GM23338 (cell line): ENCODE measurements around the gene TLDC2. TPM values are rescaled to one million over a fixed set of nuclear protein-coding genes. Genes with fewer than 3 reads are reported as not detected.

ENCODE experiments used
- ATAC-seq: fragments of 200-7000 bp; cut with Tn5 transposase; 3 replicates; pipeline ENCODE4 v1.9.1; 2020
- DNase-seq: peaks from one replicate; pipeline ENCODE4 v3.0.0-alpha.2; 2015; ENCODE audit warnings: low spot score
- H2AFZ ChIP-seq: fragments of 200-600 bp; sonication (generic); 2 replicates; pipeline ENCODE4 v1.8.0; 2016; ENCODE audit warnings: antibody characterized with exemption, mild to moderate bottlenecking, moderate library complexity
- H3F3A ChIP-seq: fragments of 200-600 bp; sonication (generic); replicated peaks from 2 replicates; pipeline ENCODE4 v1.8.0; 2017; ENCODE audit warnings: antibody characterized with exemption, mixed run types, low read depth
- H3K27ac ChIP-seq: fragments of 200-600 bp; sonication (generic); 2 replicates; pipeline ENCODE4 v1.6.1; 2016; ENCODE audit warnings: low read depth
- H3K27me3 ChIP-seq: fragments of 200-600 bp; sonication (generic); 2 replicates; pipeline ENCODE4 v1.8.0; 2016; ENCODE audit warnings: mild to moderate bottlenecking, mixed run types, moderate library complexity; ENCODE audit not compliant: insufficient read depth
- H3K36me3 ChIP-seq: fragments of 200-600 bp; sonication (generic); 2 replicates; pipeline ENCODE4 v1.8.0; 2016; ENCODE audit warnings: mild to moderate bottlenecking; ENCODE audit not compliant: insufficient read depth
- H3K4me1 ChIP-seq: fragments of 200-600 bp; sonication (generic); 2 replicates; pipeline ENCODE4 v1.8.0; 2016; ENCODE audit warnings: mild to moderate bottlenecking, moderate library complexity; ENCODE audit not compliant: insufficient read depth
- H3K4me2 ChIP-seq: fragments of 200-600 bp; sonication (generic); 2 replicates; pipeline ENCODE4 v1.7.1; 2017; ENCODE audit warnings: mixed run types
- H3K4me3 ChIP-seq: fragments of 200-600 bp; sonication (generic); 2 replicates; pipeline ENCODE4 v1.6.1; 2016; ENCODE audit warnings: mixed run types
- H3K79me2 ChIP-seq: fragments of 200-600 bp; sonication (generic); replicated peaks from 2 replicates; pipeline ENCODE4 v1.8.0; 2017; ENCODE audit warnings: mild to moderate bottlenecking; ENCODE audit not compliant: insufficient read depth
- H3K9me2 ChIP-seq: fragments of 200-600 bp; sonication (generic); 2 replicates; pipeline ENCODE4 v1.8.0; 2017; ENCODE audit not compliant: insufficient read depth
- H4K20me1 ChIP-seq: fragments of 200-600 bp; sonication (generic); replicated peaks from 2 replicates; pipeline ENCODE4 v1.8.0; 2017; ENCODE audit warnings: mild to moderate bottlenecking; ENCODE audit not compliant: insufficient read depth
- H3K27ac Mint-ChIP-seq: 2 replicates; pipeline ENCODE4 v1.8.0; 2020; ENCODE audit warnings: inconsistent platforms, mild to moderate bottlenecking, moderate library complexity, mixed read lengths
- H3K27me3 Mint-ChIP-seq: 3 replicates; pipeline ENCODE4 v1.8.0; 2022; ENCODE audit warnings: low read depth, mild to moderate bottlenecking, moderate library complexity, mixed read lengths, inconsistent platforms; ENCODE audit not compliant: insufficient read depth, poor library complexity
- H3K36me3 Mint-ChIP-seq: 3 replicates; pipeline ENCODE4 v1.8.0; 2021; ENCODE audit warnings: low read depth, mild to moderate bottlenecking, inconsistent platforms, moderate library complexity, mixed read lengths
- H3K4me1 Mint-ChIP-seq: 3 replicates; pipeline ENCODE4 v1.8.0; 2020; ENCODE audit warnings: mild to moderate bottlenecking, inconsistent platforms, mixed read lengths
- H3K4me3 Mint-ChIP-seq: 3 replicates; pipeline ENCODE4 v1.8.0; 2021; ENCODE audit warnings: moderate library complexity, mild to moderate bottlenecking, inconsistent platforms, mixed read lengths
- H3K9me3 Mint-ChIP-seq: 3 replicates; pipeline ENCODE4 v1.8.0; 2020; ENCODE audit warnings: moderate library complexity, mild to moderate bottlenecking, inconsistent platforms, mixed read lengths
- CREB1 ChIP-seq: fragments of 250-450 bp; sonication (Bioruptor Pico); IDR thresholded peaks from 2 replicates; pipeline ENCODE4 v1.5.0; 2020; ENCODE audit warnings: low read depth, mild to moderate bottlenecking, moderate library complexity
- EZH2phosphoT487 ChIP-seq: fragments of 200-600 bp; sonication (generic); IDR thresholded peaks from one replicate; pipeline ENCODE4 v1.8.1; 2018; ENCODE audit warnings: antibody characterized with exemption; ENCODE audit not compliant: unreplicated experiment
- JUNB ChIP-seq: IDR thresholded peaks from one replicate; pipeline ENCODE4 v1.6.1; 2016; ENCODE audit warnings: antibody characterized with exemption; ENCODE audit not compliant: unreplicated experiment
- POLR2AphosphoS5 ChIP-seq: IDR thresholded peaks from 2 replicates; pipeline ENCODE4 v1.6.1; 2016; ENCODE audit warnings: antibody characterized with exemption, low read depth
- STAT1 ChIP-seq: IDR thresholded peaks from one replicate; pipeline ENCODE4 v1.6.1; 2016; ENCODE audit warnings: antibody characterized with exemption; ENCODE audit not compliant: unreplicated experiment
- ZNF114 ChIP-seq: fragments of 250-450 bp; sonication (Bioruptor Pico); IDR thresholded peaks from 2 replicates; pipeline ENCODE4 v1.5.0; 2020; ENCODE audit warnings: mild to moderate bottlenecking, moderate library complexity
- ZNF331 ChIP-seq: fragments of 250-450 bp; sonication (Bioruptor Pico); IDR thresholded peaks from 2 replicates; pipeline ENCODE4 v1.5.0; 2020; ENCODE audit warnings: low read depth, mild to moderate bottlenecking, moderate library complexity
- polyA plus RNA-seq: library from polyadenylated mRNA; unstranded; fragments of >200 nt; fragmentation: Nextera tagmentation; extraction: Ambion mirVana; gene quantifications from 2 replicates; pipeline ENCODE4 v1.2.1, GENCODE V29; 2016
- total RNA-seq: library from RNA; depleted of rRNA; stranded (reverse); fragments of >200 nt; shearing (Covaris generic); gene quantifications from 2 replicates; pipeline ENCODE4 v1.2.3, GENCODE V29; 2014
- TF ChIP-seq, protein P1 (sequence below): IDR thresholded peaks from one replicate; pipeline ENCODE4 v1.6.1; 2018; ENCODE audit warnings: antibody characterized with exemption; ENCODE audit not compliant: unreplicated experiment
- TF ChIP-seq, protein P2 (sequence below): fragments of 250-450 bp; sonication (Bioruptor Pico); IDR thresholded peaks from 2 replicates; pipeline ENCODE4 v1.5.0; 2020; ENCODE audit warnings: mild to moderate bottlenecking, moderate library complexity
- TF ChIP-seq, protein P3 (sequence below): IDR thresholded peaks from 2 replicates; pipeline ENCODE4 v1.6.1; 2016; ENCODE audit warnings: antibody characterized with exemption
- TF ChIP-seq, protein P4 (sequence below), 2 experiments: fragments of 200-600 bp in 1 of 2; sonication (generic) in 1 of 2; conservative IDR thresholded peaks; 2 replicates each; pipeline versions ENCODE4 v1.5.1 to v1.6.1; 2016 to 2017; ENCODE audit warnings: antibody characterized with exemption in 2 of 2, low read depth in 2 of 2, mild to moderate bottlenecking in 2 of 2, moderate library complexity in 1 of 2

The TLDC2 gene
- total and polyA plus RNA-seq, 2 experiments from 2014 or later: 0.16 to 0.38 TPM

DNA sequence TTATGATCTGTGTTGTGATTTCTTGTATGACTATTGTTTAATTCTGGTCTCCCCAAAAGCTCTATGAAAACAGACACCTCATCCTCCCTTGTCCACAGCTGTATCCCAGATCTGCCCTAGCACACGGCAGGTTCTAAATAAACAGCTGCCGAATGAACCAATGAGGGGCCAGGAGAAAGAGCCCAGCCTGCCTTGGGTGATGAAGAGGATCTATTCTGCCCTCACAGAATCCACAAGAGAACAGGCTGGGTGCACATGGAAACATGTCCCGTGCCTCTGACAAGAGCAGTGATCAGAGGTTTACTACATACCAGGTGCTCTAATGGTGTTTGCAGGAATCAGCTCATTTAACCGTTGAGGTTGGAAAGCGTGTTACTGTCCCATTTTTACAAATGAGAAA lies 15.6 kb upstream of the TLDC2 start:
- no peaks in the 10 kb centered on the region for H3K9me3 Mint-ChIP-seq
- H4K20me1 ChIP-seq: peaks cover 10% of the 10 kb centered on the region
- DNase-seq (no peak), ATAC-seq (no peak)
- H3K4me1 ChIP-seq: peaks cover 18% of the 10 kb centered on the region
- peaks cover 4% of the 10 kb centered on the region; the same call in 2 of the 3 replicates for H3K36me3 Mint-ChIP-seq
- H3K27ac ChIP-seq: no peak overlapping the region
- no peaks in the 10 kb centered on the region for H3K36me3 ChIP-seq
- peaks cover 27% of the 10 kb centered on the region for H3K79me2 ChIP-seq
- peaks cover 51% of the 10 kb centered on the region for H3K4me1 Mint-ChIP-seq
- no peak overlapping the region for H3K27ac Mint-ChIP-seq
- H3K4me2 ChIP-seq: no peak overlapping the region
- TF ChIP-seq, protein P1, sequence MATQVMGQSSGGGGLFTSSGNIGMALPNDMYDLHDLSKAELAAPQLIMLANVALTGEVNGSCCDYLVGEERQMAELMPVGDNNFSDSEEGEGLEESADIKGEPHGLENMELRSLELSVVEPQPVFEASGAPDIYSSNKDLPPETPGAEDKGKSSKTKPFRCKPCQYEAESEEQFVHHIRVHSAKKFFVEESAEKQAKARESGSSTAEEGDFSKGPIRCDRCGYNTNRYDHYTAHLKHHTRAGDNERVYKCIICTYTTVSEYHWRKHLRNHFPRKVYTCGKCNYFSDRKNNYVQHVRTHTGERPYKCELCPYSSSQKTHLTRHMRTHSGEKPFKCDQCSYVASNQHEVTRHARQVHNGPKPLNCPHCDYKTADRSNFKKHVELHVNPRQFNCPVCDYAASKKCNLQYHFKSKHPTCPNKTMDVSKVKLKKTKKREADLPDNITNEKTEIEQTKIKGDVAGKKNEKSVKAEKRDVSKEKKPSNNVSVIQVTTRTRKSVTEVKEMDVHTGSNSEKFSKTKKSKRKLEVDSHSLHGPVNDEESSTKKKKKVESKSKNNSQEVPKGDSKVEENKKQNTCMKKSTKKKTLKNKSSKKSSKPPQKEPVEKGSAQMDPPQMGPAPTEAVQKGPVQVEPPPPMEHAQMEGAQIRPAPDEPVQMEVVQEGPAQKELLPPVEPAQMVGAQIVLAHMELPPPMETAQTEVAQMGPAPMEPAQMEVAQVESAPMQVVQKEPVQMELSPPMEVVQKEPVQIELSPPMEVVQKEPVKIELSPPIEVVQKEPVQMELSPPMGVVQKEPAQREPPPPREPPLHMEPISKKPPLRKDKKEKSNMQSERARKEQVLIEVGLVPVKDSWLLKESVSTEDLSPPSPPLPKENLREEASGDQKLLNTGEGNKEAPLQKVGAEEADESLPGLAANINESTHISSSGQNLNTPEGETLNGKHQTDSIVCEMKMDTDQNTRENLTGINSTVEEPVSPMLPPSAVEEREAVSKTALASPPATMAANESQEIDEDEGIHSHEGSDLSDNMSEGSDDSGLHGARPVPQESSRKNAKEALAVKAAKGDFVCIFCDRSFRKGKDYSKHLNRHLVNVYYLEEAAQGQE: no peak
- TF ChIP-seq, protein P2, sequence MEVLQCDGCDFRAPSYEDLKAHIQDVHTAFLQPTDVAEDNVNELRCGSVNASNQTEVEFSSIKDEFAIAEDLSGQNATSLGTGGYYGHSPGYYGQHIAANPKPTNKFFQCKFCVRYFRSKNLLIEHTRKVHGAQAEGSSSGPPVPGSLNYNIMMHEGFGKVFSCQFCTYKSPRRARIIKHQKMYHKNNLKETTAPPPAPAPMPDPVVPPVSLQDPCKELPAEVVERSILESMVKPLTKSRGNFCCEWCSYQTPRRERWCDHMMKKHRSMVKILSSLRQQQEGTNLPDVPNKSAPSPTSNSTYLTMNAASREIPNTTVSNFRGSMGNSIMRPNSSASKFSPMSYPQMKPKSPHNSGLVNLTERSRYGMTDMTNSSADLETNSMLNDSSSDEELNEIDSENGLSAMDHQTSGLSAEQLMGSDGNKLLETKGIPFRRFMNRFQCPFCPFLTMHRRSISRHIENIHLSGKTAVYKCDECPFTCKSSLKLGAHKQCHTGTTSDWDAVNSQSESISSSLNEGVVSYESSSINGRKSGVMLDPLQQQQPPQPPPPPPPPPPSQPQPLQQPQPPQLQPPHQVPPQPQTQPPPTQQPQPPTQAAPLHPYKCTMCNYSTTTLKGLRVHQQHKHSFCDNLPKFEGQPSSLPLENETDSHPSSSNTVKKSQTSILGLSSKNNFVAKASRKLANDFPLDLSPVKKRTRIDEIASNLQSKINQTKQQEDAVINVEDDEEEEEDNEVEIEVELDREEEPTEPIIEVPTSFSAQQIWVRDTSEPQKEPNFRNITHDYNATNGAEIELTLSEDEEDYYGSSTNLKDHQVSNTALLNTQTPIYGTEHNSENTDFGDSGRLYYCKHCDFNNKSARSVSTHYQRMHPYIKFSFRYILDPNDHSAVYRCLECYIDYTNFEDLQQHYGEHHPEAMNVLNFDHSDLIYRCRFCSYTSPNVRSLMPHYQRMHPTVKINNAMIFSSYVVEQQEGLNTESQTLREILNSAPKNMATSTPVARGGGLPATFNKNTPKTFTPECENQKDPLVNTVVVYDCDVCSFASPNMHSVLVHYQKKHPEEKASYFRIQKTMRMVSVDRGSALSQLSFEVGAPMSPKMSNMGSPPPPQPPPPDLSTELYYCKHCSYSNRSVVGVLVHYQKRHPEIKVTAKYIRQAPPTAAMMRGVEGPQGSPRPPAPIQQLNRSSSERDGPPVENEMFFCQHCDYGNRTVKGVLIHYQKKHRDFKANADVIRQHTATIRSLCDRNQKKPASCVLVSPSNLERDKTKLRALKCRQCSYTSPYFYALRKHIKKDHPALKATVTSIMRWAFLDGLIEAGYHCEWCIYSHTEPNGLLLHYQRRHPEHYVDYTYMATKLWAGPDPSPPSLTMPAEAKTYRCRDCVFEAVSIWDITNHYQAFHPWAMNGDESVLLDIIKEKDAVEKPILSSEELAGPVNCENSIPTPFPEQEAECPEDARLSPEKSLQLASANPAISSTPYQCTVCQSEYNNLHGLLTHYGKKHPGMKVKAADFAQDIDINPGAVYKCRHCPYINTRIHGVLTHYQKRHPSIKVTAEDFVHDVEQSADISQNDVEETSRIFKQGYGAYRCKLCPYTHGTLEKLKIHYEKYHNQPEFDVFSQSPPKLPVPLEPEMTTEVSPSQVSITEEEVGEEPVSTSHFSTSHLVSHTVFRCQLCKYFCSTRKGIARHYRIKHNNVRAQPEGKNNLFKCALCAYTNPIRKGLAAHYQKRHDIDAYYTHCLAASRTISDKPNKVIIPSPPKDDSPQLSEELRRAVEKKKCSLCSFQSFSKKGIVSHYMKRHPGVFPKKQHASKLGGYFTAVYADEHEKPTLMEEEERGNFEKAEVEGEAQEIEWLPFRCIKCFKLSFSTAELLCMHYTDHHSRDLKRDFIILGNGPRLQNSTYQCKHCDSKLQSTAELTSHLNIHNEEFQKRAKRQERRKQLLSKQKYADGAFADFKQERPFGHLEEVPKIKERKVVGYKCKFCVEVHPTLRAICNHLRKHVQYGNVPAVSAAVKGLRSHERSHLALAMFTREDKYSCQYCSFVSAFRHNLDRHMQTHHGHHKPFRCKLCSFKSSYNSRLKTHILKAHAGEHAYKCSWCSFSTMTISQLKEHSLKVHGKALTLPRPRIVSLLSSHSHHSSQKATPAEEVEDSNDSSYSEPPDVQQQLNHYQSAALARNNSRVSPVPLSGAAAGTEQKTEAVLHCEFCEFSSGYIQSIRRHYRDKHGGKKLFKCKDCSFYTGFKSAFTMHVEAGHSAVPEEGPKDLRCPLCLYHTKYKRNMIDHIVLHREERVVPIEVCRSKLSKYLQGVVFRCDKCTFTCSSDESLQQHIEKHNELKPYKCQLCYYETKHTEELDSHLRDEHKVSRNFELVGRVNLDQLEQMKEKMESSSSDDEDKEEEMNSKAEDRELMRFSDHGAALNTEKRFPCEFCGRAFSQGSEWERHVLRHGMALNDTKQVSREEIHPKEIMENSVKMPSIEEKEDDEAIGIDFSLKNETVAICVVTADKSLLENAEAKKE (CRISPR knock-in tag): no peak
- TF ChIP-seq JUNB: no peak
- TF ChIP-seq, protein P3, sequence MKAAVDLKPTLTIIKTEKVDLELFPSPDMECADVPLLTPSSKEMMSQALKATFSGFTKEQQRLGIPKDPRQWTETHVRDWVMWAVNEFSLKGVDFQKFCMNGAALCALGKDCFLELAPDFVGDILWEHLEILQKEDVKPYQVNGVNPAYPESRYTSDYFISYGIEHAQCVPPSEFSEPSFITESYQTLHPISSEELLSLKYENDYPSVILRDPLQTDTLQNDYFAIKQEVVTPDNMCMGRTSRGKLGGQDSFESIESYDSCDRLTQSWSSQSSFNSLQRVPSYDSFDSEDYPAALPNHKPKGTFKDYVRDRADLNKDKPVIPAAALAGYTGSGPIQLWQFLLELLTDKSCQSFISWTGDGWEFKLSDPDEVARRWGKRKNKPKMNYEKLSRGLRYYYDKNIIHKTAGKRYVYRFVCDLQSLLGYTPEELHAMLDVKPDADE: no peak
- TF ChIP-seq STAT1: no peak
- TF ChIP-seq CREB1 (CRISPR knock-in tag): no peak
- TF ChIP-seq EZH2phosphoT487: no peak
- TF ChIP-seq, protein P4, sequence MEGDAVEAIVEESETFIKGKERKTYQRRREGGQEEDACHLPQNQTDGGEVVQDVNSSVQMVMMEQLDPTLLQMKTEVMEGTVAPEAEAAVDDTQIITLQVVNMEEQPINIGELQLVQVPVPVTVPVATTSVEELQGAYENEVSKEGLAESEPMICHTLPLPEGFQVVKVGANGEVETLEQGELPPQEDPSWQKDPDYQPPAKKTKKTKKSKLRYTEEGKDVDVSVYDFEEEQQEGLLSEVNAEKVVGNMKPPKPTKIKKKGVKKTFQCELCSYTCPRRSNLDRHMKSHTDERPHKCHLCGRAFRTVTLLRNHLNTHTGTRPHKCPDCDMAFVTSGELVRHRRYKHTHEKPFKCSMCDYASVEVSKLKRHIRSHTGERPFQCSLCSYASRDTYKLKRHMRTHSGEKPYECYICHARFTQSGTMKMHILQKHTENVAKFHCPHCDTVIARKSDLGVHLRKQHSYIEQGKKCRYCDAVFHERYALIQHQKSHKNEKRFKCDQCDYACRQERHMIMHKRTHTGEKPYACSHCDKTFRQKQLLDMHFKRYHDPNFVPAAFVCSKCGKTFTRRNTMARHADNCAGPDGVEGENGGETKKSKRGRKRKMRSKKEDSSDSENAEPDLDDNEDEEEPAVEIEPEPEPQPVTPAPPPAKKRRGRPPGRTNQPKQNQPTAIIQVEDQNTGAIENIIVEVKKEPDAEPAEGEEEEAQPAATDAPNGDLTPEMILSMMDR (conservative IDR thresholded peaks at IDR 0.05; ENCODE audit: low read depth in 2 of 2): no peak
- no peak for TF ChIP-seq ZNF331 (CRISPR knock-in tag)
- no peak for TF ChIP-seq ZNF114 (CRISPR knock-in tag)
- no peak for TF ChIP-seq POLR2AphosphoS5
- no peak overlapping the region; the same call in 2 of the 3 replicates for H3K4me3 Mint-ChIP-seq
- H3K9me2 ChIP-seq: no peaks in the 10 kb centered on the region
- H3F3A ChIP-seq: no peaks in the 10 kb centered on the region
- H3K4me3 ChIP-seq: no peak overlapping the region
- peaks cover 25% of the 10 kb centered on the region for H3K27me3 ChIP-seq
- H3K27me3 Mint-ChIP-seq: peaks cover 21% of the 10 kb centered on the region
- no peak overlapping the region for H2AFZ ChIP-seq
